Body of pancreas (tissue), 4 donors: ENCODE data around the gene CD8B2.

Experiments
- POLR2A ChIP-seq, 3 donors: fragments of 450-650 bp; IDR thresholded peaks; one replicate each; pipeline ENCODE4 v1.6.1; 2016; ENCODE audit warnings: antibody characterized with exemption in 3 of 3, mild to moderate bottlenecking in 2 of 3
- TF ChIP-seq, protein P1 (sequence below), 7 experiments: fragments of 450-650 bp in 4 of 7; fragments of 200-600 bp in 3 of 7; sonication (generic) in 3 of 7; IDR thresholded peaks; one replicate each; pipeline ENCODE4 v1.5.1; 2016 to 2019; ENCODE audit warnings: antibody characterized with exemption in 7 of 7

DNA sequence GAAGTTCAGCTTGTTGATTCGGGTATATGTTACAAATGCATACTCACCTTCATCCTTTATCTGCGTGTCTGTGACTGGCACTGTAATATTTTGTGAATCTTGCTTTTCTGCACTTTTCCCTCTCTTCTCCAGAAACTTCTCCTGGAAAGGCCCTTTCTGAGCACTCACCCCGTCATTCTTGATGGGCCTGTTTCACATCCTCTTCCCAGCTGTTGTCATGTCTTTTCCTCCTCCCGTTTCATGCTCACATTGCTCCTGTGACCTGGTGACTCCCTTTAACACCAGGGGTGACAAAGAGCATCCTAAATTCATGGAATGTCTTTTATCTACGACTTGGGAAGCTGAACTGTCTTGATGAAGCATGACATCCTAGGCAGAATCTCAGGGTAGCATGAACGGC lies 65.8 kb downstream of the CD8B2 start:
- TF ChIP-seq, protein P1, sequence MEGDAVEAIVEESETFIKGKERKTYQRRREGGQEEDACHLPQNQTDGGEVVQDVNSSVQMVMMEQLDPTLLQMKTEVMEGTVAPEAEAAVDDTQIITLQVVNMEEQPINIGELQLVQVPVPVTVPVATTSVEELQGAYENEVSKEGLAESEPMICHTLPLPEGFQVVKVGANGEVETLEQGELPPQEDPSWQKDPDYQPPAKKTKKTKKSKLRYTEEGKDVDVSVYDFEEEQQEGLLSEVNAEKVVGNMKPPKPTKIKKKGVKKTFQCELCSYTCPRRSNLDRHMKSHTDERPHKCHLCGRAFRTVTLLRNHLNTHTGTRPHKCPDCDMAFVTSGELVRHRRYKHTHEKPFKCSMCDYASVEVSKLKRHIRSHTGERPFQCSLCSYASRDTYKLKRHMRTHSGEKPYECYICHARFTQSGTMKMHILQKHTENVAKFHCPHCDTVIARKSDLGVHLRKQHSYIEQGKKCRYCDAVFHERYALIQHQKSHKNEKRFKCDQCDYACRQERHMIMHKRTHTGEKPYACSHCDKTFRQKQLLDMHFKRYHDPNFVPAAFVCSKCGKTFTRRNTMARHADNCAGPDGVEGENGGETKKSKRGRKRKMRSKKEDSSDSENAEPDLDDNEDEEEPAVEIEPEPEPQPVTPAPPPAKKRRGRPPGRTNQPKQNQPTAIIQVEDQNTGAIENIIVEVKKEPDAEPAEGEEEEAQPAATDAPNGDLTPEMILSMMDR (IDR thresholded peaks at IDR 0.05) = no peak
- no peak for TF ChIP-seq POLR2A (IDR thresholded peaks at IDR 0.05)
